WI38 (cell line): ENCODE data around the gene DACT2.

Experiments
- H3K4me3 ChIP-seq: 2 replicates; pipeline ENCODE4 v1.5.1; 2011; ENCODE audit warnings: low read depth, mild to moderate bottlenecking, control low read depth, low read length
- CTCF ChIP-seq: IDR thresholded peaks from 2 replicates; pipeline ENCODE4 v1.5.1; 2012; ENCODE audit warnings: low read depth, mild to moderate bottlenecking, control low read depth, low read length

Gene DACT2

DNA sequence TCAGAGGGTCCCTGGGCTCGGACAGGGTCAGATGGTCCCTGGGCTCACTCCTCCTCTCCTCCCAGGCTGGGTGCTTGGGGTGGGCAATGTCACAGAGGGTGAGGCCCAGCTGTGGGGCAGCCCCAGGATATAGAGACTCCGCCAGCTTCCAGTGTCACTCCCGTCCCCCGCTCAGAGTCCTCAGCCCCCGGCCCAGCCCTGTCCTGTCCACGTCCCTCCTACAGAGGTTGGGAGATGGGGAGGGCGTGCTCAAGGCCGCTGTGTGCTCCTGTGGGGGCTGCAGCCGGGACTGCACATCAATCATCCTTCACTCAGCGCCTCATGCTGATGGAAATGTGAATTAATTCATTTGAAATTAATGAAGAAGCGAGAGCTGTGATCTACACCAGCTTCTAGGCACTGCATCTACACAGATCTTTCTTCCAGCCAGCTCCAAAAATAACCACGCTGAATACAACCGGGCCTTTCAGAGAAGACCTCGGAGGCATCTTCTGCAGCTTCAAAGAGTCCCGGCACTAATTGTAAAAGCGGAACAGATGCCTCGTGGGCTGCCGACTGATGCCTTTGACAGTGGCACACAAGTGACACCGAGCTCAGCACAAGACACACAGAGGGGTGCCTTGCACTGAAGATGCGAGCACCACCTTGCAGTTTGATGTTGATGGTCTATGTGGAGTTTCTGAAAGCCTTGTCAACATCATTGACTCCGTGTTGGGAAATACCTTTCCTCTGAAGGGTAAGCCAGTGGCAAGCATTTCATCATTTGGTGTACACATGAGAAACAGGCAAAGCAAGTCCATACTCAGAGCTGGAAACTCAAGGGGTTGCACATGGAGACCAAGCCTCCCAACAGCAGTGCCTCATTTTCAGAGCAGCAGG lies 39.3 kb downstream of the DACT2 start:
- H3K4me3 ChIP-seq, result no peak overlapping the region
- no peak for TF ChIP-seq CTCF

DNA sequence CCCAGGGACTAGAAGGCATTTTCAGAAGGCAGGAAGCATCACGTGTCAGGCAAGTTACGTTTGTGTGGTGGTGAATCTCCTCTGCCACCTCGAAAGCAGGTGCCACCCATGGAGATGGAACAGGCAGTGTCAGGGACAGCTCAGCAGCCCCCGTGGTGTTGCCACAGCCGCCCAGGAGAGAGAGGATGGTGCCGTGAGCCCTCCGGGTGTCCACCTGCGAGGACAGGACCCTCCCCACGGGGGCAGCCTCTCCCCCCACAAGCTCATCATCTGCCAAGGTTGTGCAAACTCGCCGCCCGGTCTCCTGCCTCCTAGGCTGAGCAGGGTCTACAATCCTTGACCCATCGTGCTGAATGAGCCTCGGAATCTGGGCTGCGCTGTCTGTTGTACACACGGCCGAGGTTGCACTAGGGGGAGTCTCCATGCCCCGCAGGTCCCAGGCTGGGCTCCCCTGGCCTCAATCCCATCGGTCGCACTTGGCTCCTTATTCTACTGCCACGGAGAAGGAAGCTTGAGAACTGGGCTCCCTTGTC lies 40.1 kb downstream of the DACT2 start:
- TF ChIP-seq CTCF, result no peak
- no peak overlapping the region for H3K4me3 ChIP-seq

- no peak overlapping the region for H3K4me3 ChIP-seq
- no peak for TF ChIP-seq CTCF
Observed at GRCh38 chr6:168278904-168279303, 40.7 kb downstream of the DACT2 start.

- no peak for TF ChIP-seq CTCF
- H3K4me3 ChIP-seq, result no peak overlapping the region
Observed at GRCh38 chr6:168277274-168277669, 42.3 kb downstream of the DACT2 start.

GRCh38 chr6:168276576-168277273 lies 42.9 kb downstream of the DACT2 start:
- TF ChIP-seq CTCF, result no peak
- no peak overlapping the region for H3K4me3 ChIP-seq

DNA sequence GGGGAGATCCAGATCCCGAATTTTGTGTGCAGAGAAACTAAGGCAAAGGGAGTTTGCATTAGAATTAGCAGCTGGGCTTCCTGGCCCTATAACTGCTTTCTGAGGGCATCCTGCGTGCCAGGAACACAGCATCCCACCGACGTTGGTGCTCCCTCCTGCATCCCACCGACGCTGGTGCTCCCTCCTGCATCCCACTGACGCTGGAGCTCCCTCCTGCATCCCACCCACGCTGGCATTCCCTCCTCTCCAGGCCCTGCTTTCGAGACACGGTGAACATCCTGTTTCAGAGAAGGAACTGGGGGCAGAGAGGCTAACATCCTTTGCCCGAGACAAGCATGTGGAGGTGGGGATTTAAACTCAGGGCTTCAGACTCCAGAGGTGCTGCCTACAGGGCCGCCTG lies 44.4 kb downstream of the DACT2 start:
- no peak for TF ChIP-seq CTCF
- H3K4me3 ChIP-seq, result no peak overlapping the region
